Muscle of back (tissue), 11 donors: ENCODE results near the gene ATOH8. TPM values are rescaled to one million over a fixed set of nuclear protein-coding genes. Genes with fewer than 3 reads are reported as not detected.

Experiments used
- DNase-seq, 3 donors: peaks; one replicate each; pipeline versions ENCODE4 v3.0.0 to v3.0.0-alpha.2; 2013
- polyA plus RNA-seq, 10 donors: library from polyadenylated mRNA; unstranded; fragments of 120-200 nt; gene quantifications; one replicate each; pipeline ENCODE4 v1.2.1, GENCODE V29; 2013; ENCODE audit not compliant: insufficient read length in 10 of 10

The ATOH8 gene
- polyA plus RNA-seq, 10 donors, result 11.9 to 17.7 (median 16.2) TPM

GRCh38 chr2:85751627-85752026 is 2.2 kb upstream of the ATOH8 start:
- DNase-seq, result no peak

GRCh38 chr2:85753035-85753524 is 711 bp upstream of the ATOH8 start:
- no peak for DNase-seq

- DNase-seq, result peak in 1 of 3 donors; percentile 74
Observed at GRCh38 chr2:85754313-85755095, 713 bp downstream of the ATOH8 start.

GRCh38 chr2:85755122-85756027 is 1.6 kb downstream of the ATOH8 start:
- peak in 1 of 3 donors; percentile 46 for DNase-seq

GRCh38 chr2:85756195-85756594 is 2.4 kb downstream of the ATOH8 start:
- DNase-seq, result no peak

- no peak for DNase-seq
Observed at GRCh38 chr2:85756822-85757435, 3.1 kb downstream of the ATOH8 start.

GRCh38 chr2:85757860-85758259 is 4.1 kb downstream of the ATOH8 start:
- DNase-seq, result no peak

GRCh38 chr2:85758361-85759256 is 4.8 kb downstream of the ATOH8 start:
- DNase-seq, result peak in 1 of 3 donors; percentile 70

GRCh38 chr2:85759257-85759613 is 5.4 kb downstream of the ATOH8 start:
- DNase-seq, result no peak

GRCh38 chr2:85760371-85760770 is 6.6 kb downstream of the ATOH8 start:
- no peak for DNase-seq

GRCh38 chr2:85760872-85761271 is 7.1 kb downstream of the ATOH8 start:
- DNase-seq, result no peak

GRCh38 chr2:85761512-85761944 is 7.7 kb downstream of the ATOH8 start:
- no peak for DNase-seq

GRCh38 chr2:85761946-85762345 is 8.2 kb downstream of the ATOH8 start:
- DNase-seq, result no peak

- no peak for DNase-seq
Observed at GRCh38 chr2:85763132-85763531, 9.3 kb downstream of the ATOH8 start.

GRCh38 chr2:85763831-85764230 is 10.0 kb downstream of the ATOH8 start:
- DNase-seq, result no peak

GRCh38 chr2:85765081-85765731 is 11.4 kb downstream of the ATOH8 start:
- DNase-seq, result no peak

GRCh38 chr2:85766229-85766628 is 12.4 kb downstream of the ATOH8 start:
- DNase-seq, result no peak

- DNase-seq, result no peak
Observed at GRCh38 chr2:85767803-85768665, 14.2 kb downstream of the ATOH8 start.

GRCh38 chr2:85768713-85769112 is 14.9 kb downstream of the ATOH8 start:
- DNase-seq, result peak in 2 of 3 donors; percentile 69 to 90
